NCI-H187 treated with DMSO at 0.1 percent for 48 hours (cell line): ENCODE results near the gene LCA5L.
"Not testable (repeated sequence)": the region's sequence is repeated elsewhere in the genome, so short reads cannot be mapped to it uniquely, and the experiment has no call there.

Source experiments
- DNase-seq: peaks from one replicate; lab custom pipeline; 2025; lab: John Stamatoyannopoulos, UW

The LCA5L gene

GRCh38 chr21:39451332-39452206 lies 6.0 kb upstream of the LCA5L start, which contains the start of gene SH3BGR:
TSS of gene SH3BGR (plus strand) at chr21:39451970. CDS start at chr21:39452097, 127 bp downstream.
- DNase-seq, result no peak

DNA sequence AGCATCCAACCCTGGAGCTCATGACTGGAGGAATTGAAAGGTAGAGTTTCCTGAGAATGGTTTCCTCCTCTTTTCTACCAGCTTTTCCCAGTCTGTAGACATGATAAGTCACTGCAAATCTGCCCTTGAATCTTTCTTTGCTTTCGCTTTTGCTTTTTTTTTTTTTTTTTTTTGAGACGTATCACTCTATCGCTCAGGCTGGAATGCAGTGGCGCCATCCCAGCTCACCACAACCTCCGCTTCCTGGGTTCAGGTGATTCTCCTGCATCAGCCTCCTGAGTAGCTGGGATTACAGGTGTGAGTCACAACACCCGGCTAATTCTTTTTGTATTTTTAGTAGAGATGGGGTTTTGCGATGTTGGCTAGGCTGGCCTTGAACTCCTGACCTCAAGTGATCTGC lies 1.7 kb upstream of the LCA5L start:
- no peak for DNase-seq

DNA sequence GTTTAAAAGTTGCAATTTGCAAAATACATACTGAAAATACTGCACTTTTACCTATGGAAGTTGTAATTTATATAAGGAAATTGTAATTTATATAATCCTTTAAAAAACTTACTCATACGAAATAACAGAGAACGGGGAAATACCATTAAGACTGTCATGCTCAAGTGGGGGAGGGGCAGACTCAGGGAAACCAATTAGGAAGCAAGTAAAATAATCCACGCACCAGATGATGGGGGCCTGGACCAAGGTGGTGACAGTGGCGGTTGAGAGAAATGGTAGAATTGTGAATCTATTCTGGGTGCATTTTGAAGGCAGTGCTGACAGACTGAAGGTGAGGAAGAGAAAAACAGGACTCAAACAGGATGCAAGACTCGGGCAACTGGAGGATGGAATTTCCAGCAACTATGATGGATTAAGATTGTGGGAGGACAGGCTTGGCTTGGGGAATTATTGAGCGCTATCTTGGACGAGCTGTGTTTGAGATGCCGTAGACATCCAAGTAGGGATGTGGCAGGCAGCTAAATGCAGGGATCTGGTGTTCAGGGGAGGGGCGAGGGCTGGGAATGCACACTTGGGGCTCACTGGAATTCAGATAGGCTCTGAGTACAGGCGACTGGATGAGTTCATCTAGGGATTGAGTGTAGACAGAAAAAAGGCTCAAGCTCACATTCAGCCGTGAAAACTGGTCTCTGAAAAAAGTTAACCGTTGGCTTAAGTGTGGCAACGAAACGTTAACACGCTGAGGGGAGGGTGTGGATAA lies 977 bp downstream of the LCA5L start:
- no peak for DNase-seq

GRCh38 chr21:39441502-39442475 lies 3.8 kb downstream of the LCA5L start:
- no peak for DNase-seq

GRCh38 chr21:39439232-39439631 lies 6.3 kb downstream of the LCA5L start:
- DNase-seq, result no peak

- no peak for DNase-seq
Measured at GRCh38 chr21:39434950-39435349, 10.6 kb downstream of the LCA5L start.

- no peak for DNase-seq
Measured at GRCh38 chr21:39430954-39431353, 14.6 kb downstream of the LCA5L start.

GRCh38 chr21:39430457-39430856 lies 15.1 kb downstream of the LCA5L start:
- no peak for DNase-seq

GRCh38 chr21:39430016-39430415 lies 15.6 kb downstream of the LCA5L start:
- DNase-seq, result no peak

- DNase-seq, result no peak
Measured at GRCh38 chr21:39429445-39429844, 16.1 kb downstream of the LCA5L start.

DNA sequence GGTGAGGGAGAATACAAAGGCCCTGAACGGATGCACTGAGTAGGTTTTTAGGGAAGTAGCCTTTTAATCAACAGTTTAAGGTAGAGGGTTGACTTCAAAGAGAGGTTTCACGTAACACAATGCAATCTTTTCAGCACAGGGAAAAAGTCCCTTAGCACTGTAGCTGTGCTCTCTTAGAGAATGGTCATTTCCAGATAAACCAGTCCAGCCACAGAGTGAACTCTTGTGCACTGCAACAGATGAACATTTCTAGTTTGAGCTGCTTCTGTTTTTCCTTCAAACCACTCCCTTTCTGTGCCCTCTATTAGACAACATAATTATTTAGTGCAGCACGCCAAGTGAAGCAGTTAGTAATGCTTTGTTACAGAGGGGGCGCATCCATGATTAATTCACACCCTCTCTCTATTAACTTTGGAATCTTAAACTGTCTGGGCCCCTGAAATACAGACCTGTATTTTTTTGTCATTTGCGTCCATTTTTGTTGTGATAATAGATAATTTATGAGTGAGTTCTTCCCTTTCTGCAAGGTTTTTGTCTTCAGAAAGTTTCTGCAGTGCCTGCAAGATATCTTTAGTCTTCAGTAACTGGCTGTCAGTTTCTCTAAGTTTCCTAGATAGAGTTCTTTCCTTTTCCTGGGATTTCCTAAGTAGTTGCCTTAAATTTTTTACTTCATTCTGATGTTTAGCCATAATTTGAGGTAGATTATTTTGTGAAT lies 22.9 kb downstream of the LCA5L start:
- no peak for DNase-seq

DNA sequence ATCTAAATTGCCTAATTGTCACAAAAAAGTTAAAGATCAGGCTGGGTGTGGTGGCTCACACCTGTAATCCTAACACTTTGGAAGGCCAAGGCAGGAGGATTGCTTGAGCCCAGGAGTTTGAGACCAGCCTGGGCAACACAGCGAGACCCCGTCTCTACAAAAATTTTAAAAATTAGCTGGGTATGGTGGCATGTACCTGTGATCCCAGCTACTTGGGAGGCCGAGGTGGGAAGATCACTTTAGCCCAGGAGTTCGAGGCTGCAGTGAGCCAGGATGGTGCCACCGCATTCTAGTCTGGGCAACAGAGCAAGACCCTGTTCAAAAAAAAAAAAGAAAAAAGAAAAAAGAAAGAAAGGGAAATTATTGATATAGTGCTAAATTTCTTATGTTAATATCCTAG lies 26.4 kb downstream of the LCA5L start:
- DNase-seq, result not testable (repeated sequence)

DNA sequence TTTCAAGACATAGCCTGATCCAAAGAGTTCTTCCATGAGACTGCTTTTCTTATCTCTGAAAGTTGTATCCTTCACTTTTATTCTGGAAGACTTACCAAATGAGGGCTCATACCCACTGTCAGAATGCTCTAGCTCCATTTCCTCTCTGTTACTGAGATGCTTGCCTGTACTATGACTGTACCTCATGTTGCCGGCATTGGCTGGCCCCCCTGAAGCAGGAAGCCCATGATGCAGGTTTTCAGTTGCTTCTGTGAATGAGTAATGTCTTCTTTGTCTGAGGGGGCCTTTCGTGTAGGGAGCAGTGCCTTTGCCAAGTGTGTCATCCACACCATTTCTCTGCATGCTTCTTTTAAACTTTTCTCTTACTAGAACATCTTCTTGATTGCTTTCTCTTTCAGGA lies 39.5 kb downstream of the LCA5L start:
- no peak for DNase-seq

GRCh38 chr21:39400173-39400572 lies 45.4 kb downstream of the LCA5L start:
- DNase-seq, result no peak

GRCh38 chr21:39397646-39398385 lies 47.8 kb downstream of the LCA5L start:
- no peak for DNase-seq

- DNase-seq, result no peak
Measured at GRCh38 chr21:39392981-39393380, 52.6 kb downstream of the LCA5L start.

GRCh38 chr21:39390212-39390765 lies 55.3 kb downstream of the LCA5L start:
- no peak for DNase-seq

GRCh38 chr21:39388811-39389155 lies 56.8 kb downstream of the LCA5L start:
- DNase-seq, result no peak

- DNase-seq, result peak; percentile 35
Measured at GRCh38 chr21:39388038-39388810, 57.4 kb downstream of the LCA5L start.
